H1 (cell line): ENCODE data around the gene LIN37.

Source experiments
- POLR2AphosphoS5 ChIP-seq: IDR thresholded peaks from 2 replicates; pipeline ENCODE4 v1.6.1; 2011; ENCODE audit warnings: low read depth, low read length
- TF ChIP-seq, protein P1 (sequence below), 3 experiments: IDR thresholded peaks; 1 replicate in 2 of 3; 2 replicates in 1 of 3; pipeline versions ENCODE4 v1.5.1 to v1.6.1; 2011; ENCODE audit warnings: low read length in 3 of 3, mild to moderate bottlenecking in 3 of 3, inconsistent platforms in 2 of 3, low read depth in 1 of 3, moderate library complexity in 1 of 3; ENCODE audit not compliant: insufficient read depth in 1 of 3; ENCODE audit errors: control extremely low read depth in 1 of 3

- no peak for TF ChIP-seq POLR2AphosphoS5
- TF ChIP-seq, protein P1, sequence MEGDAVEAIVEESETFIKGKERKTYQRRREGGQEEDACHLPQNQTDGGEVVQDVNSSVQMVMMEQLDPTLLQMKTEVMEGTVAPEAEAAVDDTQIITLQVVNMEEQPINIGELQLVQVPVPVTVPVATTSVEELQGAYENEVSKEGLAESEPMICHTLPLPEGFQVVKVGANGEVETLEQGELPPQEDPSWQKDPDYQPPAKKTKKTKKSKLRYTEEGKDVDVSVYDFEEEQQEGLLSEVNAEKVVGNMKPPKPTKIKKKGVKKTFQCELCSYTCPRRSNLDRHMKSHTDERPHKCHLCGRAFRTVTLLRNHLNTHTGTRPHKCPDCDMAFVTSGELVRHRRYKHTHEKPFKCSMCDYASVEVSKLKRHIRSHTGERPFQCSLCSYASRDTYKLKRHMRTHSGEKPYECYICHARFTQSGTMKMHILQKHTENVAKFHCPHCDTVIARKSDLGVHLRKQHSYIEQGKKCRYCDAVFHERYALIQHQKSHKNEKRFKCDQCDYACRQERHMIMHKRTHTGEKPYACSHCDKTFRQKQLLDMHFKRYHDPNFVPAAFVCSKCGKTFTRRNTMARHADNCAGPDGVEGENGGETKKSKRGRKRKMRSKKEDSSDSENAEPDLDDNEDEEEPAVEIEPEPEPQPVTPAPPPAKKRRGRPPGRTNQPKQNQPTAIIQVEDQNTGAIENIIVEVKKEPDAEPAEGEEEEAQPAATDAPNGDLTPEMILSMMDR (IDR thresholded peaks at IDR 0.05; ENCODE audit: control extremely low read depth in 1 of 3, insufficient read depth in 1 of 3, low read depth in 1 of 3, low read length in 3 of 3), result no peak
Measured at GRCh38 chr19:35776102-35776788, 27.9 kb downstream of the LIN37 start.
